Activated CD8-positive, alpha-beta memory T cell treated with anti-CD3 and anti-CD28 coated beads for 36 hours (primary cell): ENCODE measurements around the gene OR9I1. TPM values are rescaled to one million over a fixed set of nuclear protein-coding genes. Genes with fewer than 3 reads are reported as not detected.

Experiments
- total RNA-seq, 2 experiments: library from RNA; stranded (reverse); gene quantifications; one replicate each; pipeline ENCODE4 v1.2.3, GENCODE V29; 2021

The OR9I1 gene
- total RNA-seq, 2 experiments from 2014 or later = not detected

Other genes with a start within 250 kb of the OR9I1 start
- gene OR9Q1, start 101.6 kb downstream of the OR9I1 start, total RNA-seq = not detected
- gene OR6Q1, start 94.6 kb downstream of the OR9I1 start, total RNA-seq = not detected
- not detected for gene OR9Q2, start 63.5 kb upstream of the OR9I1 start, total RNA-seq
- not detected for gene OR1S2, start 78.6 kb upstream of the OR9I1 start, total RNA-seq
- gene OR1S1, start 87.2 kb upstream of the OR9I1 start, total RNA-seq = not detected
- not detected for gene OR10Q1, start 103.4 kb upstream of the OR9I1 start, total RNA-seq
- not detected for gene OR10W1, start 142.7 kb upstream of the OR9I1 start, total RNA-seq
- gene OR5B17, start 233.5 kb upstream of the OR9I1 start, total RNA-seq = not detected